ENCODE measurements around the gene KRTAP10-12. TPM values are rescaled to one million over a fixed set of nuclear protein-coding genes. Genes with fewer than 3 reads are reported as not detected.

Gene KRTAP10-12
- polyA plus RNA-seq, 2 of the 4 experiments (the other 2 are of a cell fraction) = not detected

DNA sequence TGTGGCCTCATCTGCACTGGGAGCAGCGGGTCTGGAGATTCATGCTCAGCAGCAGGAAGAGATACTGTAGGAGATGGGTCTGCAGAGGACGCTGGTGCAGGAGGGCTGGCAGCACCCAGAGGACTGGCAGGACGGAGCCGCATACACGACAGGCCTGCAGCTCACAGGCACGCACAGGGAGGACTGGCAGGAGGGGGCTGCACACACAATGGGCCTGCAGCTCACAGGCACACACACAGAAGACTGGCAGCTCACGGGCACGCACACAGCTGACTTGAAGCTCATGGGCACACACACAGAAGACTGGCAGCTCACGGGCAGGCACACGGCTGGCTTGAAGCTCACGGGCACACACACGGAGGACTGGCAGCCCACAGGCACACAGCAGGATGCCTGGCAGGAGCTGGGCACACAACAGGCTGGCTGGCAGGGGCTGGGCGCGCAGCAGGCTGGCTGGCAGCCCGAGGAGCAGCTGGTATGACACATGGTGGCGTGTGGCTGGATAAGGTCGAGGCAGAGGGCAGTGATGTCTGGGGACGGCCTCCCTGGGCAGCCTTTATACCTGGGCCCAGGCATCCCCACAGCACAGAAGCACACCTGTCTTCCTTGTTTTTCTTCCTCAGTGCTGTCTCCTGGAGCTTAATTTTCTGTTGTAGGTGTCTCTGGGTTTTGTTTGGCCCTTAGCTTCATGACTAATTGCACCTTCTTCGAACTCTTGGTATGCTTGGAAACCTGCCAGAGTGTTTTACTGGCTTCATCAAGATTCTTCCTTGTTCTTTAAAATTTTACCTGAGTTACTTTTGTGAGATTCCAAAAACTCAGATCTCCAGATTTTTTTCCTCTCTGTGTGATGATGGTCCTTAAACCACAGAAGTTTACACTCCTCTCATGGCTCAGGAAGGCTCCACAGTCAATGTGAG lies 30.3 kb upstream of the KRTAP10-12 start, which contains the start of gene KRTAP12-2 (continued):
- TF ChIP-seq, protein P1, sequence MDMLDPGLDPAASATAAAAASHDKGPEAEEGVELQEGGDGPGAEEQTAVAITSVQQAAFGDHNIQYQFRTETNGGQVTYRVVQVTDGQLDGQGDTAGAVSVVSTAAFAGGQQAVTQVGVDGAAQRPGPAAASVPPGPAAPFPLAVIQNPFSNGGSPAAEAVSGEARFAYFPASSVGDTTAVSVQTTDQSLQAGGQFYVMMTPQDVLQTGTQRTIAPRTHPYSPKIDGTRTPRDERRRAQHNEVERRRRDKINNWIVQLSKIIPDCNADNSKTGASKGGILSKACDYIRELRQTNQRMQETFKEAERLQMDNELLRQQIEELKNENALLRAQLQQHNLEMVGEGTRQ (IDR thresholded peaks at IDR 0.05) = no peak

DNA sequence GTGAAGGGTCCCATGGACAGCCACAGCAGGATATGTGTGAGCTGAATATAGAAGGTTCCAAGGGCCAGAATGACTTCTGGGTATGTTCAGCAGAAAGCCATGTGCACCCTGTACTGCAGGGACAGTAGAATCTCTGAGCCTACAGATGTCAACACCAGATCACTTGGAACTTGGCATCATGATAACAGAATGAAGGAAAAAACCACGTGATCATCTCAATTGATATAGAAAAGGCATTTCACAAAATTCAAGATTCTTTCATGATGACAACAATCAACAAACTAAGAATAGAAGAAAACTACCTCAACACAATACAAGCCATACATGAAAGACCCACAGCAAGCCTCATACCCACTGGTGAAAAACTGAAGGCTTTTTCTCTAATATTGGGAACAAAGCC lies 29.4 kb upstream of the KRTAP10-12 start:
- Histone ChIP-seq H3K9me3 (peaks cover 14% of the 10 kb centered on the region; the same call in 2 of the 3 replicates), H3K4me1 (no peaks in the 10 kb centered on the region), H3K4me2 (no peak overlapping the region), H3K27ac (no peak overlapping the region), H3K4me3 (no peak overlapping the region)
- FAIRE-seq (no peak), ATAC-seq (no peak), DNase-seq (ENCODE audit: low read depth in 1 of 2, low spot score in 1 of 2) (no peak)
- ChIA-PET POLR2A (no interaction called here), CTCF (interaction anchor here (1.5 kb wide), 1 partner anchor 16 kb away, joined by 3 read pairs; no protein-coding TSS in a partner anchor)
- TF ChIP-seq TFCP2L1 (CRISPR knock-in tag; IDR thresholded peaks at IDR 0.05) (no peak), ZC3H11A (IDR thresholded peaks at IDR 0.05) (no peak), FOXS1 (CRISPR knock-in tag; IDR thresholded peaks at IDR 0.05) (no peak), POLR2A (IDR thresholded peaks at IDR 0.05; ENCODE audit: low read length) (no peak), RARB (CRISPR knock-in tag; IDR thresholded peaks at IDR 0.05) (no peak), POLR2AphosphoS2 (conservative IDR thresholded peaks at IDR 0.05; ENCODE audit: low read length) (no peak), HDAC2 (IDR thresholded peaks at IDR 0.05) (no peak), EP300 (IDR thresholded peaks at IDR 0.05) (no peak), MAZ (IDR thresholded peaks at IDR 0.05; ENCODE audit: borderline replicate concordance, low read depth, low read length) (no peak), BHLHE40 (IDR thresholded peaks at IDR 0.05; ENCODE audit: low read depth, low read length) (no peak), NFE2L2 (conservative IDR thresholded peaks at IDR 0.05; ENCODE audit: low read length) (no peak), FOSB (CRISPR knock-in tag; IDR thresholded peaks at IDR 0.05) (no peak)
- TF ChIP-seq, protein P2, sequence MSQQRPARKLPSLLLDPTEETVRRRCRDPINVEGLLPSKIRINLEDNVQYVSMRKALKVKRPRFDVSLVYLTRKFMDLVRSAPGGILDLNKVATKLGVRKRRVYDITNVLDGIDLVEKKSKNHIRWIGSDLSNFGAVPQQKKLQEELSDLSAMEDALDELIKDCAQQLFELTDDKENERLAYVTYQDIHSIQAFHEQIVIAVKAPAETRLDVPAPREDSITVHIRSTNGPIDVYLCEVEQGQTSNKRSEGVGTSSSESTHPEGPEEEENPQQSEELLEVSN (IDR thresholded peaks at IDR 0.05; ENCODE audit: borderline replicate concordance, low read depth) = no peak
- TF ChIP-seq, protein P3, sequence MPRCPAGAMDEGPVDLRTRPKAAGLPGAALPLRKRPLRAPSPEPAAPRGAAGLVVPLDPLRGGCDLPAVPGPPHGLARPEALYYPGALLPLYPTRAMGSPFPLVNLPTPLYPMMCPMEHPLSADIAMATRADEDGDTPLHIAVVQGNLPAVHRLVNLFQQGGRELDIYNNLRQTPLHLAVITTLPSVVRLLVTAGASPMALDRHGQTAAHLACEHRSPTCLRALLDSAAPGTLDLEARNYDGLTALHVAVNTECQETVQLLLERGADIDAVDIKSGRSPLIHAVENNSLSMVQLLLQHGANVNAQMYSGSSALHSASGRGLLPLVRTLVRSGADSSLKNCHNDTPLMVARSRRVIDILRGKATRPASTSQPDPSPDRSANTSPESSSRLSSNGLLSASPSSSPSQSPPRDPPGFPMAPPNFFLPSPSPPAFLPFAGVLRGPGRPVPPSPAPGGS (IDR thresholded peaks at IDR 0.05) = no peak
- TF ChIP-seq, protein P4, sequence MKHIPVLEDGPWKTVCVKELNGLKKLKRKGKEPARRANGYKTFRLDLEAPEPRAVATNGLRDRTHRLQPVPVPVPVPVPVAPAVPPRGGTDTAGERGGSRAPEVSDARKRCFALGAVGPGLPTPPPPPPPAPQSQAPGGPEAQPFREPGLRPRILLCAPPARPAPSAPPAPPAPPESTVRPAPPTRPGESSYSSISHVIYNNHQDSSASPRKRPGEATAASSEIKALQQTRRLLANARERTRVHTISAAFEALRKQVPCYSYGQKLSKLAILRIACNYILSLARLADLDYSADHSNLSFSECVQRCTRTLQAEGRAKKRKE (CRISPR knock-in tag; IDR thresholded peaks at IDR 0.05; ENCODE audit: low read depth) = no peak
- TF ChIP-seq, protein P5, sequence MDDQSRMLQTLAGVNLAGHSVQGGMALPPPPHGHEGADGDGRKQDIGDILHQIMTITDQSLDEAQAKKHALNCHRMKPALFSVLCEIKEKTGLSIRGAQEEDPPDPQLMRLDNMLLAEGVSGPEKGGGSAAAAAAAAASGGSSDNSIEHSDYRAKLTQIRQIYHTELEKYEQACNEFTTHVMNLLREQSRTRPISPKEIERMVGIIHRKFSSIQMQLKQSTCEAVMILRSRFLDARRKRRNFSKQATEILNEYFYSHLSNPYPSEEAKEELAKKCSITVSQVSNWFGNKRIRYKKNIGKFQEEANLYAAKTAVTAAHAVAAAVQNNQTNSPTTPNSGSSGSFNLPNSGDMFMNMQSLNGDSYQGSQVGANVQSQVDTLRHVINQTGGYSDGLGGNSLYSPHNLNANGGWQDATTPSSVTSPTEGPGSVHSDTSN (IDR thresholded peaks at IDR 0.05) = no peak
- 0% methylated on average over 1 of the region's 1 CpG for WGBS (ENCODE audit: missing lambda C conversion rate)

DNA sequence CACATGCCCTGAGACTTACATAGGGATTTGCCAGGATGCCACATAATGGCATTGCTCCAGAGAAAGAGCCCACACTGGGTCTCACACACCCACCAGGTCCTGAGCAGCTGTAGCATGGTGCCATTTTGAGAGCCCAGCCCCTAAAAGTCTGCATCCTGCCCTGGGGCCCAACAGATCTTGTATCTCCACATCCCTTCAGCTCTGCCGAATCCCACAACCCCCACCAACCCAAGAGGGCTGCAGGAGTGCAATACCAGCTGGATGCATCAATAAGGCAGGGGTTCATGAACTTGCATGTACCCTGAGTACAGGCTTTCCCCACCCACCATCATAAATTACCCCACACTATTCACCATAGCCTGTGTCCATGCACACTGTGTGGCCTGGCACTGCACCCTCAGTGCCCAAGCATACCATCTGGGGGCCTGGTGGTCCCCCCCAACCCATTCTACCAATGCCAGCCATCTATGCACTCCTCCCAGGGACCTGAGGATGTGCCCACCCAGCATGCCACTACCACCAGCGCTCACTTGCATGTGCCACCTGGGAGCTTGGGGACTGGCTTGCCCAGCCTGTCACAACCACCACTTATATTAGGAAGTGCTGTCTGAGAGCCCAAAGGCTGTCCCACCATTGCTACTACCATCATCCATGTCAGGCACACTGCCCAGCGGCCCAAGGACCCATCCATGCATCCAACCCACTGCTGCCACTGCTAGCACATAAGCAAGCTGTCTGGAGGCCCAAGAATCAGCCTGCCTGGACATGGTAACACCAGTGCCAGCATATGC lies 26.1 kb upstream of the KRTAP10-12 start:
- no peak overlapping the region for H3K4me3 ChIP-seq
- peaks cover 9% of the 10 kb centered on the region; the same call in 1 of the 3 replicates for H3K9me3 ChIP-seq
- ChIA-PET POLR2A (no interaction called here), CTCF (interaction anchor here (0.6 kb wide), 1 partner anchor 1469 kb away, joined by 3 read pairs; no protein-coding TSS in a partner anchor)
- no peak for FAIRE-seq
- 13% methylated on average over 3 of the region's 3 CpGs for WGBS (ENCODE audit: missing lambda C conversion rate)
- no peaks in the 10 kb centered on the region for H3K4me1 ChIP-seq
- no peak for ATAC-seq
- DNase-seq (ENCODE audit: low read depth in 1 of 2, low spot score in 1 of 2) = no peak
- TF ChIP-seq JUN (IDR thresholded peaks at IDR 0.05) (no peak), RCOR1 (IDR thresholded peaks at IDR 0.05; ENCODE audit: low read depth, low read length) (no peak)
- H3K4me2 ChIP-seq = no peak overlapping the region
- no peak overlapping the region for H3K27ac ChIP-seq
